Activated B cell treated with CpG ODN at 0.5 μM for 24 hours (primary cell): ENCODE measurements around the gene WDR91. TPM values are rescaled to one million over a fixed set of nuclear protein-coding genes. Genes with fewer than 3 reads are reported as not detected.

ENCODE experiments used
- ATAC-seq: fragments of 200-7000 bp; cut with Tn5 transposase; one replicate; pipeline ENCODE4 v1.10.0; 2021; ENCODE audit warnings: low read depth, mild to moderate bottlenecking, moderate library complexity
- CTCF ChIA-PET: fragments of 350-600 bp; sonication (Branson Sonifier 250); formaldehyde crosslinking; loops from one replicate; lab custom pipeline; 2021; ENCODE audit warnings: antibody characterized with exemption; lab: Charles Lee
- POLR2A ChIA-PET: fragments of 350-600 bp; sonication (Branson Sonifier 250); formaldehyde crosslinking; loops from one replicate; lab custom pipeline; 2021; ENCODE audit warnings: antibody characterized with exemption; lab: Charles Lee
- DNase-seq: peaks from one replicate; pipeline ENCODE4 v3.0.0; 2022
- H3K27ac Mint-ChIP-seq: one replicate; pipeline ENCODE4 v1.8.0; 2020; ENCODE audit warnings: mixed read lengths
- H3K27me3 Mint-ChIP-seq: one replicate; pipeline ENCODE4 v1.8.0; 2021; ENCODE audit warnings: mixed read lengths
- H3K36me3 Mint-ChIP-seq: one replicate; pipeline ENCODE4 v1.8.0; 2021; ENCODE audit warnings: low read depth, mixed read lengths
- H3K4me1 Mint-ChIP-seq: one replicate; pipeline ENCODE4 v1.8.0; 2021; ENCODE audit warnings: mixed read lengths
- H3K4me3 Mint-ChIP-seq: one replicate; pipeline ENCODE4 v1.8.0; 2020; ENCODE audit warnings: mild to moderate bottlenecking, mixed read lengths
- H3K9me3 Mint-ChIP-seq: one replicate; pipeline ENCODE4 v1.8.0; 2020; ENCODE audit warnings: mixed read lengths
- intact Hi-C: fragments of 100-400 bp; cut with micrococcal nuclease; formaldehyde crosslinking; loops from one replicate; pipeline ENCODE4 v1.15.1; 2024
- total RNA-seq: library from RNA; stranded (reverse); gene quantifications from 2 replicates; pipeline ENCODE4 v1.2.3, GENCODE V29; 2022
- TF ChIP-seq, protein P1 (sequence below): fragments of 200-600 bp; IDR thresholded peaks from one replicate; pipeline ENCODE4 v1.8.0; 2022; ENCODE audit warnings: antibody characterized with exemption, mild to moderate bottlenecking

WDR91 gene
- total RNA-seq, 1 donor from 2014 or later, result 60.1 TPM

DNA sequence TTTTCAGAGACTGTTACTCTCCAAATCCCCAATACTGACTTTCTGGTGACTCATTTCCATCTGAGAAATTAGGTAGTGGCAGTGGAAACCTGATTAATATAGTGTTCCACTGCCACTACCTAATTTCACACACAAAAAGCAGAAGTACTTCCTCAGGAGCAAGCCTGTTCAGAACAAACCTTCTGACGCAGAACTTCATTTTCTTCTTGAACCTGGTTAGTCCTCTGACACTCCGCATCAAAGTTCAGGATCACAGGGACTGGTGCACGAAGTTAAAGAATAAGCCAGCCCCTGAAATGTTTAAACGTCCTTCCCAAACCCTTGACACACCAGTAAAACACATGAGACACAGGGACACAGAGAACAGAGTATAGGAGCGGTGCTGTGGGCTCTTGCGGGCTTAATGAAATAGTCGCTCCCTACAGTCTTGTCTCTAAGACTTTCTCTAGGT is 4.4 kb downstream of the WDR91 start:
- peak overlapping the region; percentile 80 for H3K27ac Mint-ChIP-seq
- H3K36me3 Mint-ChIP-seq, result peaks cover 58% of the 10 kb centered on the region
- ChIA-PET POLR2A (interaction anchor here (0.9 to 6.2 kb wide), 3 partner anchors 20 to 45 kb away, joined by 3 to 62 read pairs (median 7); partner anchors contain the start of gene CYREN), CTCF (interaction anchor here (0.8 to 1.0 kb wide), 2 partner anchors 38 to 67 kb away, joined by 3 read pairs; no protein-coding TSS in a partner anchor)
- no peaks in the 10 kb centered on the region for H3K27me3 Mint-ChIP-seq
- ATAC-seq (peak; percentile 3), DNase-seq (no peak)
- H3K4me3 Mint-ChIP-seq, result peak overlapping the region; percentile 76
- H3K4me1 Mint-ChIP-seq, result peaks cover 50% of the 10 kb centered on the region
- H3K9me3 Mint-ChIP-seq, result no peaks in the 10 kb centered on the region
- TF ChIP-seq, protein P1, sequence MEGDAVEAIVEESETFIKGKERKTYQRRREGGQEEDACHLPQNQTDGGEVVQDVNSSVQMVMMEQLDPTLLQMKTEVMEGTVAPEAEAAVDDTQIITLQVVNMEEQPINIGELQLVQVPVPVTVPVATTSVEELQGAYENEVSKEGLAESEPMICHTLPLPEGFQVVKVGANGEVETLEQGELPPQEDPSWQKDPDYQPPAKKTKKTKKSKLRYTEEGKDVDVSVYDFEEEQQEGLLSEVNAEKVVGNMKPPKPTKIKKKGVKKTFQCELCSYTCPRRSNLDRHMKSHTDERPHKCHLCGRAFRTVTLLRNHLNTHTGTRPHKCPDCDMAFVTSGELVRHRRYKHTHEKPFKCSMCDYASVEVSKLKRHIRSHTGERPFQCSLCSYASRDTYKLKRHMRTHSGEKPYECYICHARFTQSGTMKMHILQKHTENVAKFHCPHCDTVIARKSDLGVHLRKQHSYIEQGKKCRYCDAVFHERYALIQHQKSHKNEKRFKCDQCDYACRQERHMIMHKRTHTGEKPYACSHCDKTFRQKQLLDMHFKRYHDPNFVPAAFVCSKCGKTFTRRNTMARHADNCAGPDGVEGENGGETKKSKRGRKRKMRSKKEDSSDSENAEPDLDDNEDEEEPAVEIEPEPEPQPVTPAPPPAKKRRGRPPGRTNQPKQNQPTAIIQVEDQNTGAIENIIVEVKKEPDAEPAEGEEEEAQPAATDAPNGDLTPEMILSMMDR, result no peak
- intact Hi-C loops, result loop anchor here (1.0 kb wide), 2 partner anchors 20 to 37 kb away; partner anchors contain the start of gene CYREN

DNA sequence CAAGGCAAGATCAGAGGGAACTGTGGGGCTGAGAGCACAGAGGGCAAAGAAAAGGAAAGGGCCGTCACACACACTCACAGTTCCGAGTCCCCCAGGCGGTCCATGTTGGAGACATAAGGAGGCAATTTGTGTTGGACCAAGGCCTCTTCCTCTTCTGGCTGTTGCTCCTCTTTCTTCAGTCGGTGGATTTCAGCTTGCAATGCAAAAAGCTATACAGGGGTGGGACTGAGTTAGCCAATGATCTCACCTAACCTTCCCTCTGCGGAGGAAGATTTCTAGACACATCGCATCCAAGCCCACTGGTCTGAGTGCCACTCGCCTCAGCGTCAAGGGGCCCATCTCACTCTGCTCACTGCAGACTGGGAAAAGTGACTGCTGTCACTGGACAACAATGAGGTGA is 5.5 kb downstream of the WDR91 start:
- Mint-ChIP-seq H3K27me3 (no peaks in the 10 kb centered on the region), H3K27ac (peak overlapping the region; percentile 24), H3K9me3 (no peaks in the 10 kb centered on the region), H3K4me1 (peaks cover 50% of the 10 kb centered on the region), H3K36me3 (peaks cover 65% of the 10 kb centered on the region), H3K4me3 (no peak overlapping the region)
- intact Hi-C loops, result no loop called here
- CTCF ChIA-PET, result no interaction called here
- POLR2A ChIA-PET, result interaction anchor here (0.7 to 6.2 kb wide), 4 partner anchors 19 to 219 kb away, joined by 4 to 62 read pairs (median 5); partner anchors contain the start of gene AGBL3
- DNase-seq, result no peak
- TF ChIP-seq, protein P1, result no peak
- ATAC-seq, result no peak

DNA sequence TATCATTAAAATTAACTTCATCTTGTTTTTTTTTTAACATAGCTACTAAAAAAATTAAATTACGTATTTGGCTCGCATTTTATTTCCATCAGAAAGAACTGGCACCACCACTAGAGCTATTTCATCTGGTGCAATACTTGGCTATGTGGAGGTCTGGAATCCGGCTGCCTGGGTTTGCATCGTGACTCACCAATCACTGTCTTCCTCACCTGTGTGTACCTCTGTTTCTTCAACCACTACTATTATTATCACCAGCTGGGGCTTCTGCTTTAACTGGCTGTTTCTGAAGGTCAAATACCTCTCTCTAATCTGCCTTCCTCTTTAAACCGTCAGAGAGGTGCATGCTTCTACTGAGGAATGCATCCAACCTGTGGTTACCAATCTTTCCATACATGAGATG is 6.5 kb downstream of the WDR91 start:
- H3K27me3 Mint-ChIP-seq, result no peaks in the 10 kb centered on the region
- ChIA-PET CTCF (interaction anchor here (1.4 kb wide), 1 partner anchor 69 kb away, joined by 3 read pairs; no protein-coding TSS in a partner anchor), POLR2A (interaction anchor here (0.6 to 1.2 kb wide), 3 partner anchors 16 to 34 kb away, joined by 3 to 5 read pairs (median 3); partner anchors contain the start of gene CYREN)
- no peak overlapping the region for H3K27ac Mint-ChIP-seq
- peaks cover 42% of the 10 kb centered on the region for H3K4me1 Mint-ChIP-seq
- ATAC-seq, result no peak
- H3K9me3 Mint-ChIP-seq, result no peaks in the 10 kb centered on the region
- peaks cover 74% of the 10 kb centered on the region for H3K36me3 Mint-ChIP-seq
- TF ChIP-seq, protein P1, result no peak
- intact Hi-C loops, result no loop called here
- DNase-seq, result no peak
- no peak overlapping the region for H3K4me3 Mint-ChIP-seq

DNA sequence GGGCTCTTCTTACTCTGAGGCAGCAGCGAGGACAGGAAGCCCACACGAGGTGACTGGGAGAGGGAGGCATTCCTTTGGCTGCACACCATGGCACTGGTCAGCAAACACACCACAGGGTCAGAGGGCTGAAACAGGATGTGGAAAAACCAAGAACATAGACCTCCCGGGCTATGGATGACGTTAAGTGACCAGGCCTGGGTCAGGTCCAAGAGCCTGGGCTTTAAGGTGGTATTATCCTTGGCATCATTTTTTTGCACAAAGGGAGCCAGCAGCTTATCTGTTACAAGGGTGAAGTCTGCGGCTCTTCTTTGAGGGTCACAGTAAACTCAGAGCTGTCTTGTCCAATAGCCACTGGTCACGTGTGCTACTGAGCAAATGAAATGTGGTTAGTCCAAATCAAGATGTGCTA is 7.0 kb downstream of the WDR91 start:
- no peak overlapping the region for H3K4me3 Mint-ChIP-seq
- no peak for ATAC-seq
- no peaks in the 10 kb centered on the region for H3K9me3 Mint-ChIP-seq
- DNase-seq, result no peak
- CTCF ChIA-PET, result interaction anchor here (1.4 kb wide), 1 partner anchor 70 kb away, joined by 3 read pairs; no protein-coding TSS in a partner anchor
- TF ChIP-seq, protein P1, result no peak
- intact Hi-C loops, result no loop called here
- POLR2A ChIA-PET, result interaction anchor here (1.2 kb wide), 1 partner anchor 33 kb away, joined by 3 read pairs; the partner anchor contains the start of gene CYREN
- H3K27me3 Mint-ChIP-seq, result no peaks in the 10 kb centered on the region
- peaks cover 38% of the 10 kb centered on the region for H3K4me1 Mint-ChIP-seq
- H3K27ac Mint-ChIP-seq, result no peak overlapping the region
- peaks cover 79% of the 10 kb centered on the region for H3K36me3 Mint-ChIP-seq

DNA sequence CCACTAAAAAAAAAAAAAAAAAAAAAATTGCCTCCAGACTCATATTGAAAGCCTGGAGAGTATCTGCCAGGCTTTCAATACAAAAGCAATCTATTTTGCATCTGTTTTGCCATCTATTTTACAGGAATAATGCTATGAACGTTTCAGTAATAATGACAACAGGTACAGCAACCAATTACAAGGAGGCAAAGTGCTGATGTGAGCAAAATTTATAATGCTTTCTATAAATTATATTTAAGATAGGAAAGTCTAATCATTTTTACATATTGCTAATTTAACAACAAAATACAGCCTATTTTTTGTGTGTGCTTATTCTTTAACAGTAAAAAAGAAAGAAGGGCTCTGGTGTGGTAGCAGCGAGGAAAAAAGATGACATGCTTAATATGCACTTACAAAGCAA is 10.0 kb downstream of the WDR91 start:
- TF ChIP-seq, protein P1, result no peak
- Mint-ChIP-seq H3K36me3 (peaks cover 95% of the 10 kb centered on the region), H3K27me3 (no peaks in the 10 kb centered on the region), H3K4me1 (peaks cover 10% of the 10 kb centered on the region), H3K4me3 (no peak overlapping the region), H3K27ac (no peak overlapping the region), H3K9me3 (no peaks in the 10 kb centered on the region)
- intact Hi-C loops, result no loop called here
- no peak for ATAC-seq
- CTCF ChIA-PET, result no interaction called here
- POLR2A ChIA-PET, result no interaction called here
- DNase-seq, result no peak
